Suprapubic skin (tissue), 3 donors: ENCODE results near the gene COL5A1.

ENCODE experiments used
- CTCF ChIP-seq, 2 donors: fragments of 200-600 bp in 1 of 2; fragments of 450-650 bp in 1 of 2; sonication (generic) in 1 of 2; IDR thresholded peaks; one replicate each; pipeline ENCODE4 v1.5.1; 2016 to 2019; ENCODE audit warnings: antibody characterized with exemption in 2 of 2, mild to moderate bottlenecking in 1 of 2, moderate library complexity in 1 of 2
- POLR2A ChIP-seq, 2 donors: fragments of 450-650 bp; IDR thresholded peaks; one replicate each; pipeline ENCODE4 v1.6.1; 2017; ENCODE audit warnings: antibody characterized with exemption in 2 of 2, mild to moderate bottlenecking in 2 of 2, moderate library complexity in 2 of 2

DNA sequence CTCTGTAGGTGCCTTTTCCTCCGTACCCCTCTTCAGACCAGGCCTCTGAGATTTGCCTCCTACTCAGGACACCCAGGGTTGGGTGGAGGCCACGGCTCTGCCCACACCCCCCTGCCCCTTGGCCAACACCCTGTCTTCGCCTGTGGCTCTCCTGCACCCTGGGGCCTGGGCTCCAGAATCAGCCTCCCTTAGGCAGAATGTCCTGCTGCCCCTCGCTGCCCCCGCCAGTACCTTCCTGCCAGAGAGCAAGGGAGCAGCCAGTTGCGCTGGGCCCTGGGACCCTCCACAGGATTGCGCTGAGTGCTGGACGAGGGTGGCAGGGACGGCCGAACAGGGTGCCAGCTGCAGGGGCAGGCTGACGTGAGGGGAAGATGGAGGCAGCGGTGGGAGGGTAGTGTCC is 53.5 kb downstream of the COL5A1 start:
- TF ChIP-seq POLR2A (IDR thresholded peaks at IDR 0.05) (no peak), CTCF (IDR thresholded peaks at IDR 0.05) (no peak)
